ENCODE measurements around the gene C14orf132. TPM values are rescaled to one million over a fixed set of nuclear protein-coding genes. Genes with fewer than 3 reads are reported as not detected.

C14orf132 gene
- total RNA-seq, 6 donors from 2014 or later, result 36.7 to 64.6 (median 59.6) TPM

DNA sequence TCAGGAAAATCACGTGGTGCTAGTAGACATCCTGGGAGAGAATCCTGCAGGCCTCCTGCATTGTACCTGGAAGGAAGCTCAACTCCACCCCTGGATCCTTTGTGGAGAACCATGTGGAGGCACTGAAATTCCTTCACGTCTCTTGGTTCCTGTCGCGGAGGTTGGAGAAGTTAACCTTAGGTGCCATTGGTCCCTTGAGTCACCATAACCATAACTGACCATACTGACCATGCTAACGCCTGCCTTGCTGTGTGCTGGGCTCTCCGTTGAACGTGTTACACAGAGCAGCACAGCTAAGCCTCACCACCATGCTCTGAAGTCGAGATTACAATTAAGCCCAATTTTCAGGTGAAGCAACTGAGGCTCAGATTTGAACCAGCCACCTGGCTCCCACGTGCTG is 18.6 kb downstream of the C14orf132 start:
- H3K27me3 ChIP-seq, result no peaks in the 10 kb centered on the region
- H3K4me3 ChIP-seq, result no peak overlapping the region
- H3K4me1 ChIP-seq, result peaks cover 0 to 6% (median 2%) of the 10 kb centered on the region in 4 donors
- peaks cover 0 to 8% (median 2%) of the 10 kb centered on the region in 4 donors for H3K36me3 ChIP-seq
- WGBS, 2 donors, result 85 to 93% methylated on average over 9 of the region's 9 CpGs
- H3K27ac ChIP-seq, result no peak overlapping the region
- no peaks in the 10 kb centered on the region for H3K9me3 ChIP-seq
- TF ChIP-seq EP300 (IDR thresholded peaks at IDR 0.05) (no peak), POLR2A (IDR thresholded peaks at IDR 0.05) (no peak), POLR2AphosphoS5 (IDR thresholded peaks at IDR 0.05) (no peak)
- TF ChIP-seq, protein P1, sequence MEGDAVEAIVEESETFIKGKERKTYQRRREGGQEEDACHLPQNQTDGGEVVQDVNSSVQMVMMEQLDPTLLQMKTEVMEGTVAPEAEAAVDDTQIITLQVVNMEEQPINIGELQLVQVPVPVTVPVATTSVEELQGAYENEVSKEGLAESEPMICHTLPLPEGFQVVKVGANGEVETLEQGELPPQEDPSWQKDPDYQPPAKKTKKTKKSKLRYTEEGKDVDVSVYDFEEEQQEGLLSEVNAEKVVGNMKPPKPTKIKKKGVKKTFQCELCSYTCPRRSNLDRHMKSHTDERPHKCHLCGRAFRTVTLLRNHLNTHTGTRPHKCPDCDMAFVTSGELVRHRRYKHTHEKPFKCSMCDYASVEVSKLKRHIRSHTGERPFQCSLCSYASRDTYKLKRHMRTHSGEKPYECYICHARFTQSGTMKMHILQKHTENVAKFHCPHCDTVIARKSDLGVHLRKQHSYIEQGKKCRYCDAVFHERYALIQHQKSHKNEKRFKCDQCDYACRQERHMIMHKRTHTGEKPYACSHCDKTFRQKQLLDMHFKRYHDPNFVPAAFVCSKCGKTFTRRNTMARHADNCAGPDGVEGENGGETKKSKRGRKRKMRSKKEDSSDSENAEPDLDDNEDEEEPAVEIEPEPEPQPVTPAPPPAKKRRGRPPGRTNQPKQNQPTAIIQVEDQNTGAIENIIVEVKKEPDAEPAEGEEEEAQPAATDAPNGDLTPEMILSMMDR (IDR thresholded peaks at IDR 0.05), result no peak
- no peak for DNase-seq
- no peak for ATAC-seq (ENCODE audit: low FRiP score in 2 of 2)

DNA sequence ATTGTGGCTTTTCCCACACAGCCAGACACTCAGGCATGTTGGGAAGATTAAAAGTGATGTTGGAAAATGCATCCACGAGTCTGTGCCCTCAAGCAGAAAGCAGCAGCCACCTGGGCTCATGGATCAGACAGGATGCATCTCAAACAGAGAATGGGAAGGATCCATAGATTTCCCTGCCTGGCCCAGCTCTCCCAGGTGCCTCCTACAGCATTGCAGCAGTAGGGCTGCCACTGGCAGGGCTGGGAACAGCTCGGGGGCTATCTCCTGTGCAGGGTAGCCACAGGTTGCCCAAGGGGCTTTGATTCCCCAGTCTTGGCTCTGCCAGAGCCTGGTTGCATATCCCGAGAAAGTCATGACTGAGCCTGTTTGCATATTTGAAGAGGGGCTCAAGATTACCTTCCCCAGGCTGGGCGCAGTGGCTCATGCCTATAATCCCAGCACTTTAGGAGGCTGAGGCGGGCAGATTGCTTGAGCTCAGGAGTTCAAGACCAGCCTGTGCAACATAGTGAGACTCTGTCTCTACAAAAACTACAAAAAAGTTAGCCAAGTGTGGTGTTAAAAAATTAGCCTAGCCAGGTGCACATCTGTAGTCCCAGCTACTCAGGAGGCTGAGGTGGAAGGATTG is 19.5 kb downstream of the C14orf132 start:
- Histone ChIP-seq H3K27me3 (no peaks in the 10 kb centered on the region), H3K36me3 (peaks cover 0 to 7% (median 2%) of the 10 kb centered on the region in 4 donors), H3K4me1 (peaks cover 0 to 6% (median 2%) of the 10 kb centered on the region in 4 donors), H3K4me3 (no peak overlapping the region), H3K9me3 (no peaks in the 10 kb centered on the region), H3K27ac (no peak overlapping the region)
- DNase-seq, result no peak
- TF ChIP-seq POLR2A (IDR thresholded peaks at IDR 0.05) (no peak), POLR2AphosphoS5 (IDR thresholded peaks at IDR 0.05) (no peak), EP300 (IDR thresholded peaks at IDR 0.05) (no peak)
- TF ChIP-seq, protein P1 (IDR thresholded peaks at IDR 0.05), result no peak
- ATAC-seq (ENCODE audit: low FRiP score in 2 of 2), result no peak
- WGBS, 2 donors, result 77 to 89% methylated on average over 2 to 5 of the region's 5 CpGs

DNA sequence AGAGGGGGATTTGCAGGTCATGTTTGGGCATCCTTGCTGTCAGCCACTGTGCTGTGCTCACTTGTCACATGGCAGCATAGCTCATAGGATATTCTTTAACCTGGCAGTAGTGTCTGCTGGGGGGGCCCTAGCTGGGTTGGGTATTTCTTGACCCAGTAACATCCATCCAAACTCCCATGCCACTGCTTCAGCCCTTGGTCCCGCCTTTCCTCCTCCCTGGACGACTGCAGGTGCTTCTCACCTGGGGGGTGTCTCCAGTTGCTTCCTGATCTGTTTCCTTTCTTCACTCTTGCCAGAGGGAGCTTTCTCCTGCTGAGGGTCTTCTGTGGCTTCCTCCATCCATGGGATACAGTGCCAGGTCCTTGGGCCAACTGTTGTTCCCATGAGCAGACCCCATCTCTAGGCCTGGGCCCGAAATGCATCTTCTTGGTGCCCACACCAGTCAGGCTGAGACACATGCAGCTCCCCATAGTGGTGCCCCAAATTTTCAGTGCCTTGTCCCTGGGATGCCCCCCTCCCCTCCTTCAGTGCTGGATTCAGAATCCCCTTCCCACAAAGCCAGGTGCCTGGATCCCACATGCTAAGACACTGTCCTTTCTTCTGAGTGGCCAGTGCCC is 20.5 kb downstream of the C14orf132 start:
- H3K9me3 ChIP-seq, result no peaks in the 10 kb centered on the region
- WGBS, 2 donors, result 81 to 90% methylated on average over 3 of the region's 3 CpGs
- TF ChIP-seq POLR2AphosphoS5 (IDR thresholded peaks at IDR 0.05) (no peak), EP300 (IDR thresholded peaks at IDR 0.05) (no peak)
- TF ChIP-seq, protein P1 (IDR thresholded peaks at IDR 0.05), result no peak
- DNase-seq, result no peak
- H3K4me1 ChIP-seq, result peaks cover 0 to 6% (median 2%) of the 10 kb centered on the region in 4 donors
- H3K4me3 ChIP-seq, result no peak overlapping the region
- H3K36me3 ChIP-seq, result peaks cover 0 to 7% (median 2%) of the 10 kb centered on the region in 4 donors
- no peak for ATAC-seq (ENCODE audit: low FRiP score in 2 of 2)
- no peaks in the 10 kb centered on the region for H3K27me3 ChIP-seq
- no peak overlapping the region for H3K27ac ChIP-seq

DNA sequence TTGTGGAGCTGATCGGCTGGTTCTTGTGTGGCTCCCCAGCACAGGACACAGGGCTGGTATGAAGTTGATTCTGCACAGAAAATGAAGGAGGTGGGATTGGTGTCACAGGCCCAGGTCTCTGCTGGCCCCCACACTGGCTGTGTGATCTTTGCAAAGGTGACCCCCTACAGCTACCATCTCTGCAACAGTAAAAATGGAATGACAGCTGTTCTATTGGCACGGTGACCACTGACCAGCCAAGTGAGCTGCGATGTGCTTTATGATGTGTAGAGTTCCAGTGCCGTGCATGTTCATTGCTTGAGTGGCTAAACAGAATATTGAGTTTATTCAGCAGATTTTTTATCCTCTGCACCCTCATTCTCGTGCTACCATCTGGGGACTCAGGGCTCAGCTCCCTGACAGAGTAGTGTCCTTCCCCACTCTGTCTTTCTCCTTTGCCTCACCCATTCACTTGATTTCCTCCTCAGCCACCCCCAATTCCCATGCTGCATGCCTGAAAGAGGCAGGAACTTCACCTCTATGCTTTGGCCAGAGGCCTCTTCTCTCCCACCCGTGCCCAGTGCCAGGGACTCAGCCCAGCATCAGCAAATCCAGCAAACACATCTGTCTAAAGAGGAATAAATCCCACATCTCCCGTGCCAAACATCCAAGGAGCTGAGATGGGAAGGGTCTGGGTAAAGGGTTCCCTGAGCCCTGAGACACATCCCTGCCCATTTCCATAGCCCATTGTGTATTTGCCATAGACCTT is 21.2 kb downstream of the C14orf132 start:
- DNase-seq, result no peak
- Histone ChIP-seq H3K36me3 (peaks cover 0 to 7% (median 2%) of the 10 kb centered on the region in 4 donors), H3K27ac (no peak overlapping the region), H3K27me3 (no peaks in the 10 kb centered on the region), H3K9me3 (no peaks in the 10 kb centered on the region), H3K4me1 (peaks cover 0 to 9% (median under 1%) of the 10 kb centered on the region in 4 donors), H3K4me3 (no peak overlapping the region)
- 76 to 89% methylated on average over 6 to 7 of the region's 7 CpGs for WGBS, 2 donors
- ATAC-seq (ENCODE audit: low FRiP score in 2 of 2), result no peak
- TF ChIP-seq POLR2A (IDR thresholded peaks at IDR 0.05) (no peak), POLR2AphosphoS5 (IDR thresholded peaks at IDR 0.05) (no peak), EP300 (IDR thresholded peaks at IDR 0.05) (no peak)
- TF ChIP-seq, protein P1 (IDR thresholded peaks at IDR 0.05), result no peak
